ENCODE measurements around the gene FAM43A.

The FAM43A gene

GRCh38 chr3:194675680-194676079 lies 10.0 kb upstream of the FAM43A start:
- Histone ChIP-seq H3K36me3 (ENCODE audit: insufficient read depth, low read length) (no peaks in the 10 kb centered on the region), H3K27ac (ENCODE audit: low read depth, low read length) (no peak overlapping the region), H2AFZ (ENCODE audit: low read length, unreplicated experiment) (peak overlapping the region; percentile 21), H3K4me3 (ENCODE audit: low read depth, low read length) (no peak overlapping the region), H3K79me2 (ENCODE audit: control insufficient read depth, insufficient read depth, low read length, unreplicated experiment) (peaks cover 13% of the 10 kb centered on the region), H3K27me3 (ENCODE audit: insufficient read depth, low read length) (no peaks in the 10 kb centered on the region), H3K4me1 (ENCODE audit: control insufficient read depth, insufficient read depth, low read length, unreplicated experiment) (peaks cover 13% of the 10 kb centered on the region)

- H3K4me1 ChIP-seq (ENCODE audit: control insufficient read depth, insufficient read depth, low read length, unreplicated experiment) = peaks cover 7% of the 10 kb centered on the region
- no peaks in the 10 kb centered on the region for H3K27me3 ChIP-seq (ENCODE audit: insufficient read depth, low read length)
- no peak overlapping the region for H3K27ac ChIP-seq (ENCODE audit: low read depth, low read length)
- H3K36me3 ChIP-seq (ENCODE audit: insufficient read depth, low read length) = no peaks in the 10 kb centered on the region
- H2AFZ ChIP-seq (ENCODE audit: low read length, unreplicated experiment) = no peak overlapping the region
- H3K79me2 ChIP-seq (ENCODE audit: control insufficient read depth, insufficient read depth, low read length, unreplicated experiment) = peaks cover 5% of the 10 kb centered on the region
- H3K4me3 ChIP-seq (ENCODE audit: low read depth, low read length) = no peak overlapping the region
These were observed 9.2 kb upstream of the FAM43A start for GRCh38 chr3:194676471-194676870.

- no peak overlapping the region for H2AFZ ChIP-seq (ENCODE audit: low read length, unreplicated experiment)
- no peak overlapping the region for H3K4me3 ChIP-seq (ENCODE audit: low read depth, low read length)
- no peak overlapping the region for H3K27ac ChIP-seq (ENCODE audit: low read depth, low read length)
- no peaks in the 10 kb centered on the region for H3K36me3 ChIP-seq (ENCODE audit: insufficient read depth, low read length)
- H3K4me1 ChIP-seq (ENCODE audit: control insufficient read depth, insufficient read depth, low read length, unreplicated experiment) = peaks cover 10% of the 10 kb centered on the region
- no peaks in the 10 kb centered on the region for H3K27me3 ChIP-seq (ENCODE audit: insufficient read depth, low read length)
- H3K79me2 ChIP-seq (ENCODE audit: control insufficient read depth, insufficient read depth, low read length, unreplicated experiment) = no peaks in the 10 kb centered on the region
These were observed 4.6 kb upstream of the FAM43A start for GRCh38 chr3:194680888-194681615.

- Histone ChIP-seq H3K4me3 (ENCODE audit: low read depth, low read length) (0 out of 2 replicates have a peak overlapping the region, but pooled peaks have one; percentile 44), H3K27ac (ENCODE audit: low read depth, low read length) (no peak overlapping the region), H3K79me2 (ENCODE audit: control insufficient read depth, insufficient read depth, low read length, unreplicated experiment) (no peaks in the 10 kb centered on the region), H3K4me1 (ENCODE audit: control insufficient read depth, insufficient read depth, low read length, unreplicated experiment) (peaks cover 15% of the 10 kb centered on the region), H3K36me3 (ENCODE audit: insufficient read depth, low read length) (no peaks in the 10 kb centered on the region), H2AFZ (ENCODE audit: low read length, unreplicated experiment) (peak overlapping the region; percentile 67), H3K27me3 (ENCODE audit: insufficient read depth, low read length) (peaks cover 4% of the 10 kb centered on the region; the same call in 1 of the 2 replicates)
These were observed 3.4 kb upstream of the FAM43A start for GRCh38 chr3:194682189-194682693.

GRCh38 chr3:194682694-194683310 lies 2.9 kb upstream of the FAM43A start:
- H3K36me3 ChIP-seq (ENCODE audit: insufficient read depth, low read length) = no peaks in the 10 kb centered on the region
- H3K4me3 ChIP-seq (ENCODE audit: low read depth, low read length) = 0 out of 2 replicates have a peak overlapping the region, but pooled peaks have one; percentile 44
- H3K27me3 ChIP-seq (ENCODE audit: insufficient read depth, low read length) = peaks cover 8% of the 10 kb centered on the region; the same call in 1 of the 2 replicates
- no peak overlapping the region for H3K27ac ChIP-seq (ENCODE audit: low read depth, low read length)
- peaks cover 17% of the 10 kb centered on the region for H3K4me1 ChIP-seq (ENCODE audit: control insufficient read depth, insufficient read depth, low read length, unreplicated experiment)
- H2AFZ ChIP-seq (ENCODE audit: low read length, unreplicated experiment) = no peak overlapping the region
- no peaks in the 10 kb centered on the region for H3K79me2 ChIP-seq (ENCODE audit: control insufficient read depth, insufficient read depth, low read length, unreplicated experiment)

- H3K4me1 ChIP-seq (ENCODE audit: control insufficient read depth, insufficient read depth, low read length, unreplicated experiment) = peaks cover 20% of the 10 kb centered on the region
- peaks cover 8% of the 10 kb centered on the region; the same call in 1 of the 2 replicates for H3K27me3 ChIP-seq (ENCODE audit: insufficient read depth, low read length)
- no peaks in the 10 kb centered on the region for H3K79me2 ChIP-seq (ENCODE audit: control insufficient read depth, insufficient read depth, low read length, unreplicated experiment)
- no peak overlapping the region for H3K27ac ChIP-seq (ENCODE audit: low read depth, low read length)
- no peaks in the 10 kb centered on the region for H3K36me3 ChIP-seq (ENCODE audit: insufficient read depth, low read length)
- H3K4me3 ChIP-seq (ENCODE audit: low read depth, low read length) = no peak overlapping the region
- H2AFZ ChIP-seq (ENCODE audit: low read length, unreplicated experiment) = no peak overlapping the region
These were observed 2.3 kb upstream of the FAM43A start for GRCh38 chr3:194683380-194683779.

- Histone ChIP-seq H3K79me2 (ENCODE audit: control insufficient read depth, insufficient read depth, low read length, unreplicated experiment) (no peaks in the 10 kb centered on the region), H3K4me3 (ENCODE audit: low read depth, low read length) (peak overlapping the region; percentile 85), H3K36me3 (ENCODE audit: insufficient read depth, low read length) (no peaks in the 10 kb centered on the region), H3K27me3 (ENCODE audit: insufficient read depth, low read length) (peaks cover 8% of the 10 kb centered on the region; the same call in 1 of the 2 replicates), H3K4me1 (ENCODE audit: control insufficient read depth, insufficient read depth, low read length, unreplicated experiment) (peaks cover 34% of the 10 kb centered on the region), H2AFZ (ENCODE audit: low read length, unreplicated experiment) (peak overlapping the region; percentile 86), H3K27ac (ENCODE audit: low read depth, low read length) (no peak overlapping the region)
These were observed 492 bp upstream of the FAM43A start for GRCh38 chr3:194685065-194685717.

- no peak overlapping the region for H3K27ac ChIP-seq (ENCODE audit: low read depth, low read length)
- H3K79me2 ChIP-seq (ENCODE audit: control insufficient read depth, insufficient read depth, low read length, unreplicated experiment) = no peaks in the 10 kb centered on the region
- H3K4me1 ChIP-seq (ENCODE audit: control insufficient read depth, insufficient read depth, low read length, unreplicated experiment) = peaks cover 34% of the 10 kb centered on the region
- peak overlapping the region; percentile 85 for H3K4me3 ChIP-seq (ENCODE audit: low read depth, low read length)
- no peaks in the 10 kb centered on the region for H3K36me3 ChIP-seq (ENCODE audit: insufficient read depth, low read length)
- peaks cover 8% of the 10 kb centered on the region; the same call in 1 of the 2 replicates for H3K27me3 ChIP-seq (ENCODE audit: insufficient read depth, low read length)
- no peak overlapping the region for H2AFZ ChIP-seq (ENCODE audit: low read length, unreplicated experiment)
These were observed 732 bp downstream of the FAM43A start for GRCh38 chr3:194686414-194686815.

GRCh38 chr3:194686816-194687637 lies 1.3 kb downstream of the FAM43A start:
- H3K27ac ChIP-seq (ENCODE audit: low read depth, low read length) = no peak overlapping the region
- H3K4me3 ChIP-seq (ENCODE audit: low read depth, low read length) = peak overlapping the region; percentile 85
- peaks cover 34% of the 10 kb centered on the region for H3K4me1 ChIP-seq (ENCODE audit: control insufficient read depth, insufficient read depth, low read length, unreplicated experiment)
- no peaks in the 10 kb centered on the region for H3K36me3 ChIP-seq (ENCODE audit: insufficient read depth, low read length)
- H2AFZ ChIP-seq (ENCODE audit: low read length, unreplicated experiment) = peak overlapping the region; percentile 21
- no peaks in the 10 kb centered on the region for H3K79me2 ChIP-seq (ENCODE audit: control insufficient read depth, insufficient read depth, low read length, unreplicated experiment)
- peaks cover 8% of the 10 kb centered on the region; the same call in 1 of the 2 replicates for H3K27me3 ChIP-seq (ENCODE audit: insufficient read depth, low read length)
